C4-2B (cell line): ENCODE results near the gene ATG7.

Experiments
- ZFX ChIP-seq: fragments of 450-650 bp; IDR thresholded peaks from 2 replicates; pipeline ENCODE4 v1.6.1; 2017
- TF ChIP-seq, protein P1 (sequence below): fragments of 450-650 bp; conservative IDR thresholded peaks from 2 replicates; pipeline ENCODE4 v1.5.1; 2017; ENCODE audit warnings: mild to moderate bottlenecking

- TF ChIP-seq, protein P1, sequence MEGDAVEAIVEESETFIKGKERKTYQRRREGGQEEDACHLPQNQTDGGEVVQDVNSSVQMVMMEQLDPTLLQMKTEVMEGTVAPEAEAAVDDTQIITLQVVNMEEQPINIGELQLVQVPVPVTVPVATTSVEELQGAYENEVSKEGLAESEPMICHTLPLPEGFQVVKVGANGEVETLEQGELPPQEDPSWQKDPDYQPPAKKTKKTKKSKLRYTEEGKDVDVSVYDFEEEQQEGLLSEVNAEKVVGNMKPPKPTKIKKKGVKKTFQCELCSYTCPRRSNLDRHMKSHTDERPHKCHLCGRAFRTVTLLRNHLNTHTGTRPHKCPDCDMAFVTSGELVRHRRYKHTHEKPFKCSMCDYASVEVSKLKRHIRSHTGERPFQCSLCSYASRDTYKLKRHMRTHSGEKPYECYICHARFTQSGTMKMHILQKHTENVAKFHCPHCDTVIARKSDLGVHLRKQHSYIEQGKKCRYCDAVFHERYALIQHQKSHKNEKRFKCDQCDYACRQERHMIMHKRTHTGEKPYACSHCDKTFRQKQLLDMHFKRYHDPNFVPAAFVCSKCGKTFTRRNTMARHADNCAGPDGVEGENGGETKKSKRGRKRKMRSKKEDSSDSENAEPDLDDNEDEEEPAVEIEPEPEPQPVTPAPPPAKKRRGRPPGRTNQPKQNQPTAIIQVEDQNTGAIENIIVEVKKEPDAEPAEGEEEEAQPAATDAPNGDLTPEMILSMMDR: no peak
- TF ChIP-seq ZFX: no peak
Measured at GRCh38 chr3:11275926-11276325, 3.7 kb downstream of the ATG7 start.
